Measurements from ENCODE around the gene MKRN2.
"Not testable (repeated sequence)": the region's sequence is repeated elsewhere in the genome, so short reads cannot be mapped to it uniquely, and the experiment has no call there.

MKRN2 gene

DNA sequence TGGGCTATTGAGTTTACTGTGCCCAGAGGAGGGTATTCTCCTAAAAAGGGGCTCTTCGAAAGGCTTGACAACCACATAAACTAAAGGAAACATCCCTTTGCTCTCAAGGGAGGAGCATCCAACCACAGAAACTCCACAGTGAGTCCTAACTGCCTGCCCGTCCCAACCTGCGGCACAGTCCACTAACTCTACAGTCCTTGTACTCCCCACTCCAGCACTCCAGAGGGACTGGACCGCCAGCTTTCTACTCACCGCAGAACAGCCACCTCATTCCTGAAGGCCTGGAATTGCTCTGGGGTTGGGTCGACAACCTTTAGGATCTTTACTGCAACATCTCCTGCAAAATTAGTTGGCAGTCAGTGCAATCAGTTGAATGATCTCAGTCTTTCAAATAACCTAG, 34.6 kb downstream of the MKRN2 start:
- DNase-seq: no peak

DNA sequence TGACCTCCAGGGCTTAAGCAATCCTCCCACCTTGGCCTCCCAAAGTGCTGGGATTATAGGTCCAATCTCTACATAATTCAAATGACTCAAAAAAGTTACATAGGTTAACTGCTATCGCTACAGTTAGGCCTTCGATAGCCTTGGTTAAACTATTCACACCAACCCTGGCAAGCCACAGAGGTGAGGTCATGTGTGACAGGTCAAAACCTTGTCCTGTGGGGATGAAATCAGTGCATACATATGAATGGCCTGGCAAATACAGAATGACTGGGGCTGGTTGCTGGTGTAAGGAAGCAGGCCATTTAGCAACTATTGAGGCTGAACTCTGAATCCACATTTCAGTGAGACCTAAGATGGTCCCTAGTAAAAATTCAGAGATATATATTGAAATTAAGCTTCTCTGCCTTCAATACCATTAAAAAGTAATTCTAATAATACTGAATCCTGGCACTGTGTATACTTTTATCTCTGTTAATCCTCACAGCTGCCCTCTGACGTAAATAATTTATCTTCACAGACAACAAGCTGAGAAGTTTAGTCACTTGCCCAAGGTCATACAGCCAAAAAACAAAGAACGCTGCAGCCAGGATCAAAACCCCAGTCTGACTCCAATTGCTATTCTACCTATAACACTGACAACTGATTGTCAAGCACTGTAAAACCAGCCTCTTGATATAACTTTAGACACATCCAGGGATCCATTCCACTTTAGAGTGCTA, 35.3 kb downstream of the MKRN2 start:
- no peak for DNase-seq

DNA sequence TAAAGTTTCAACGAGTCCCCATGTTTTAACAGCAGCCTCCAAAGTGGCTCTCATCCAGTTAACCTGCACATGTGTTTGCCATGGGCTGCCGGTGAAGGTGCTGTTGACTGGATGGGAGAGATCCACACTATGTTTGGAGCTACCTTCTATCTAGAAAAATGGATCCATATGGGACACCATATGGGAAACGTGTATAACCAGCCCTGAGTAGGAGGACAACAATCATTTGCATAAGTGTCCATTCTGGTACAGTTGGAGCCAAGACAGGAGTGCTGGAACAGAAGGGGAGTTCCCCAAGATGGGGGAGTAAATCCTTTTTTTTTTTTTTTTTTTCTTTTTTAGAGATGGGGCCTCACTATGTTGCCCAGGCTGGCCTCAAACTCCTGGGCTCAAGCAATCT, 36.6 kb downstream of the MKRN2 start:
- DNase-seq: no peak

DNA sequence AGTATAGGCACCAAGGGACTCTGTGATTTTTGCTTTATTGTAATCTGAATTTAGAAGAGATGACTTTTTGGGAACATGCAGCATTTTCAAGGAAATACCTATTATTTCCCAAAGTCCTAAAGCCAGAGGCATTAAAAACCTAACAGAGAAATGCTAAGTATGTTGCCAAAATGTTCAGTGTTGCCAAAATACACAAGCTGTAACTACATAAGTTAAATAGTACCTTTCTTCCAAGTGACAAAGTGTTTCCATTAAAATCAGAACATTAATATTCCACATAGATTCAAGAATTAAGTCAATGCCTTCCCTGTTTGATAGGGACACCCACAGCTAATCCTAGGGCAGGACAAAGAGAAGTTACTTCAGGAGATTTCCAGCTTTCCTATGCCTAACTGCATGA, 42.0 kb downstream of the MKRN2 start:
- no peak for DNase-seq

DNA sequence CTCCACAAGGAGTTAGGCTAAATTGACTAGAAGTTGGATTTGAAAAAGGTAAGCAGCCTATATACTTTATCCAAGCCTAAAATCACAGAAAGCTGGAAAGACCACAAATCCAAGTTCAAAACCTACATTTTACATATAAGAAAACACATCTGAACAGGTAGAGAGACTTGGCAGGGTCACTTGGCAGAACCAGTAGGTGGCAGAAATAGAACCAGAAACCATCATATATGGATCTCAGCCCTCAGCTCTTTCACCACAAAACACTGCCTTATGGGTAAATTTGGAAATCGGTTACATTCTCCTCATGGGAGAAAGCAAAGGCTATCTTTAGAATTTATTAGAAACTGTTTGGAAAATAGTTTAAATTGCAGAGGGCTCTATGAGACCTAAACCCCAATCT, 44.2 kb downstream of the MKRN2 start:
- DNase-seq: no peak

DNA sequence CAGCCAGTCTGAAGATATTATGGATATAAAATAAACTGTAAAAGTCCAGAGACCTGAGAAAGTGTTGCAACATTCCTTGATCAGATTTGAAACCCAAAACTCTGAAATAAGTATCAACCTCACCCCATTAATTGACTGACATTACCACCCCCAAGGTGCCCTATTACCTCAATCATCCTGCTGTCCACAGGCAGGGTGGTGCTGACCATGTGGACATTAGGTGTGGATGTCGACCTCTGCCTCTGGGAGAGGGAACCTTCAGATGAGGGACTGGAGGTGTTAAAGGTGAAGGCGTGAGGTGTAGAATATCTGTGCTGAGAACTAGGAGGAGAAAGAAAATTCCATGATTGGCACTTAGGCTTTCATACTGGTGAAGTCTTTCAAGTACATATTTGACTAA, 47.1 kb downstream of the MKRN2 start:
- DNase-seq: no peak

DNA sequence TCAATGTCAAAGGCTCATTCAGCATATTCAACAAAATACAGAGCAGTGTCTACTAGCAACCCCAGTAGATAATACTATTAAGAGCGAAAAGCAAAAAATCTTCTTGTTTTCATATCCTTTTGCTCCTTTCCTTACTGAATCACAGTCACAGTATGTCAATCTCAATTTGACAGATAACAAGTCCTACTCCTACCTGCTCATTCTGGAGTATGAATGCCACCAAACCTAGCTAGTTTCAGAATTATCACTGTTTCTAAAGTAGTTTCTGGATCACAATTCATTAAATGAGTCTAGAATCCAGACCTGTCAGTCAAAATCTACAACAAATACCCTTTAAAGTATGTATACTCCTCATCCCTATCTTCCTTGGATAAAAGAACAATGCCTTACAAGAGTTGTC, 51.5 kb downstream of the MKRN2 start:
- DNase-seq: no peak

DNA sequence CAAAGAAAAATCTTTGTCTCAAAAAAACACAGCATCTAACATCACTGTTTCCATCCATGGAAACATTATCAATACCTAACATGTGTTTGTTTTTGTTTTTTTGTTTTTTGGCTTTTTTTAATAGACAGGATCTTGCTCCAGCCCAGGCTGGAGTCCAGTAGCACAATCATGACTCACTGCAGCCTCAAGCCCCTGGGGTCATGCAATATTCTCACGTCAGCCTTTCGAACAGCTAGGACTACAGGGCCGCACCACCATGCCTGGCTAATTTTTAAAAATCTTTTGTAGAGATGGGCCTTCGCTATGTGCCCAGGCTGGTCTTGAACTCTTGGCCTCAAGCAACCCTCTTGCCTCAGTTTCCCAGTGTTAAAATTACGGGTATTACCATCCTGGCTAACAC, 54.2 kb downstream of the MKRN2 start:
- no peak for DNase-seq

DNA sequence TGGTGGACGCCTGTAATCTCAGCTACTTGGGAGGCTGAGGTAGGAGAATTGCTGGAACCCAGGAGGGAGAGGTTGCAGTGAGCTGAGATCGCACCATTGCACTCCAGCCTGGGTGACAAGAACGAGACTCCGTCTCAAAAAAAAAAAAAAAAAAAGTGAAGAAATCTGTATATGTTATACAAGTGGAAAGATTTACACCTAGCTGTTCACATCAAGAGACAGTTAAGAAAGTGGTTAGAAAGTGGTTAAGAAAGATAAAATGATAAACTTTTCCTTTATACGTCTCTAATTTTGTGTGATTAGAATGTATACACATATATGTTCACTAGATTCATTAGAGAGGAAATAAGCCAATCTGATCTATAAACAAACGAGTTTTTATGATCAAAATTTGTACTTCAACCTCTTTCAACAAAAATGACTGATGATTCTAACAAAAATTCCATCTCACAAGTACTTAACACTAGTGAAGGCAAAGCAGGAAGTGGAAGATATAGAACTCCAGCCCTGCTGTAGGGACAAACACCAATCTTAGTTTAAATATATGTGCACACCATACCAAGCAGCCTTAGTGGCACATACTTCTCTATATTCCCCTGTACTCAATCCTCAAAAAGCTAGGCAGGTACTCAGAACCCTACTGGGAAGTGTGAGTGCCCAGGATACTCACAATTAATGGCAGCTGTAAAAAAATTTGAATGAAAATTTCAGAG, 55.8 kb downstream of the MKRN2 start:
- DNase-seq: no peak

DNA sequence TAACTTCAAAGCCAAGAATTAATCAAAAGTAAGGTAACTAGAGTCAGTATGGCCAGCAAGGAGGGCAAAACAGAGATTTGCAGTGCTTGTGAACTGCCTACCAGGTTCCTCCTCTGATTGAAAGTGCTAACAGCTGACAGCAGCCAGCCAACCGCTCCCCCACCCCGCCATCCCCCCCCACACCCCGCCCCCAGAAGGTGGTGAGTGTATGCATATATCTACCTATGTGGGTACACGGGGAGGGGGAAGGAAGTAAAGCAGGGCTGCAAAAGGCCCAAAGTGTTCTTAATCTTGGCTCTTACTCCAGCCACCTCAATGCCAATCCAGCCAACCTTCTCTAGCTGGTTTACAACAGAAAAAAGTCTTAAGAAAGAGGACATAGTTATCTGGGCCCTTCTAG, 56.4 kb downstream of the MKRN2 start:
- no peak for DNase-seq

DNA sequence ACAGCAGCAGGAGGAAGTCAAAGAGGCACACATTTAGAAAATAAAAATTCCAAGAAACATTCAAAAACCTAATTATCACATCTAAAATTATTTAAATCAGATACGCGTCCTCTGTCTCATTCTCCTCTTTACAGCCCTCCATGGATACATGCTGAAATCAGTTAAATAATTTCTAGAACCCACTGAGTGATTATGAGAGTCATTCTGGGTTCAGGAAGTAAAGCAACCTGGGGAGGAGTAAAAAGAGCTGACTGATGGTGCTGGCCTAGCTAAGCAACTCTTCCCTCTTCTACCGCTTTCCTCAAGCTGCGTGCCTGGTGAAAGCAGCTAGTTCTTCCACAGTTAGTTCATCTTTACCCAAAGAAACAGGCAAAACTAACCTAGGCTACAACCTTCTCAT, 58.4 kb downstream of the MKRN2 start:
- DNase-seq: no peak

DNA sequence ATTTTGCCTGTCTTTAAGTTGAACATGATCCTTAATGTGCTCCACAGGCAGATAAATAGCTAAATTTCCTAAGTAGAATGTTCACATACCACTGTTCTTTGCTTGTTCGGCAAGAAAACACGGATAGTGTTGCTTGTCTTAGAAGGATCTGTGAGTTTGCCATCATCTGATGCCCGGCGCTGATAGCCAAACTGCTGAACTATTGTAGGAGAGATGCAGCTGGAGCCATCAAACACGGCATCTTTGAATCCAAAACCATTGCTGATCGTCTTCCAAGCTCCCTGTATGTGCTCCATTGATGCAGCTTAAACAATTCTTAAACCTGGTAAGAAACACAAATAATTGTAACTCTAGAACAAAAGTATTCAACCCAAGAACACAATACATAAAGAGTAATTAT, 61.5 kb downstream of the MKRN2 start:
- DNase-seq: no peak

DNA sequence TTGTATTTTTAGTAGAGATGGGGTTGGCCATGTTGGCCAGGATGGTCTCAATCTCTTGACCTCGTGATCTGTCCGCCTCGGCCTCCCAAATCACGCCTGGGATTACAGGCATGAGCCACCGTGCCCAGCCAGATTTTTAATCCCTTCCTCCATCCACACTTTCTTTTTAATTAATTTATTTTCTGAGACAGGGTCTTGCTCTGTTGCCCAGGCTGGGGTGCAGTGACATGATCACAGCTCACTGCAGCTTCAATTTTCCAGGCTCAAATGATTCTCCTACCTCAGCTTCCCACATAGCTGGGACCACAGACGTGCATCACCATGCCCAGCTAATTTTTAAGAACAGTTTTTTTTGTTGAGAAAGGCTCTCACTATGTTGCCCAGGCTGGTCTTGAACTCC, 63.4 kb downstream of the MKRN2 start:
- DNase-seq: no peak

DNA sequence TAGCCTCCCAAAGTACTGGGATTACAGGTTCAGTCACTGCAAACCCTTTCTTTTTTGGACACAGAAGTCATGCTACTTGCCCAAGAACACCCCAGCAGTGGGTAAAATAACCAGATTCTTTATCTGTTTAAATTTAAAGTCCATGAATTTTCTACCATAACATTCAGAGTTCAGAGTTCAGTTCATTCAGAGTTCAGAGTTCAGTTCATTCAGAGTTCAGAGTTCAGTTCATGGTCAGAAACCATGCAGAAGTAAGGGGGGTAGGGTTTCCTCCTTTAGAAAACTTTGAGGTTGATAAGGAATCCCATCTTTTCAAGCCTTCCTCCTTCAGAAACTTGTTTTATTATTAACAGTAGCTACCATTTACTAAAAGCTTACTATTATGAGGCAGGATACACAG, 63.8 kb downstream of the MKRN2 start:
- DNase-seq: no peak

DNA sequence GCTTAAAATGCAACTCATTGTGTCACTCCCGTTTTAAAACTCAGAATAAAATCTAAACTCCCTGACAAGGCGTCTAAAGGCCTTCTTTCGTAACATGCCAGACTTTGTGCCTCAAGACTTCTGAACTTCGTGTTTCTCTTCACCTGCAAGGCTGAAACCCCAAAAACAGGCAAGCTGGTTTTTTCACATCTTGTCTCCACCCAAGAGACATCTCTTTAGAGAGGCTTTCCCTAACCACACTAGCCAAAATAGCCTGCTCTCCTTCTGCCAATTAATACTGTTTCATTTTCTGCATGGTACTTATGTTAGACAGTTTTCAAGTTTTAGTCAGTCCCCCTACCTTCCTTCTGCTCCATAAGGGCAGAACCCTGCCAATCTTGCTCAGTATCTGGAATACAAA, 65.4 kb downstream of the MKRN2 start:
- no peak for DNase-seq

DNA sequence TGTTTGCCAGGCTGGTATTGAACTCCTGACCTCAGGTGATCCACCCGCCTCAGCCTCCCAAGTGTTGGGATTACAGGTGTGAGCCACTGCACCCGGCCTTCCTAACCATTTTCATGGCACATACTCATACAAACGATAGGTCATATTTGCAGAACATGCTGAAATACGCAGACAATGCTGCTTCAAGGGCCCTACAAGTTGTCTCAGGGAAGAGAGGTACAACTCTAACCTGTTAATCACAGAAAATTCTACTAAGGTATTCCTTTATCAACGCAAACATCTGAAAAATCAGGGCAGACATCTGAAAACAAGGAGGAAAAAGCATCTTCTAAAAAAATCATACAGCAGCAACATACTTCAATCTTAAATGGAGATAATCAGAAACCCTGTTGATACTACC, 67.2 kb downstream of the MKRN2 start:
- no peak for DNase-seq

DNA sequence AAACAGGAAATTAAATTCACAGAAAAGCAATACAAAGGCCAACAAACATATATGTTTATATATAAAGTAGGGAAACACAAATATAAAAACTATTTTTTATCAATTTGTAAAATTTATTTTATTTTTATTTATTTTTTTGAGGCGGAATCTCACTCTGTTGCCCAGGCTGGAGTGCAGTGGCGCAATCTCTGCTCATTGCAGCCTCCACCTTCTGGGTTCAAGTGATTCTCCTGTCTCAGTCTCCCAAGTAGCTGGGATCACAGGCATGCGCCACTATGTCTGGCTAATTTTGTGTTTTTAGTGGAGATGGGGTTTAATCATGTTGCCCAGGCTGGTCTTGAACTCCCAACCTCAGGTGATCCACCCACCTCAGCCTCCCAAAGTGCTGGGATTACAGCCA, 68.1 kb downstream of the MKRN2 start:
- DNase-seq: not testable (repeated sequence)

DNA sequence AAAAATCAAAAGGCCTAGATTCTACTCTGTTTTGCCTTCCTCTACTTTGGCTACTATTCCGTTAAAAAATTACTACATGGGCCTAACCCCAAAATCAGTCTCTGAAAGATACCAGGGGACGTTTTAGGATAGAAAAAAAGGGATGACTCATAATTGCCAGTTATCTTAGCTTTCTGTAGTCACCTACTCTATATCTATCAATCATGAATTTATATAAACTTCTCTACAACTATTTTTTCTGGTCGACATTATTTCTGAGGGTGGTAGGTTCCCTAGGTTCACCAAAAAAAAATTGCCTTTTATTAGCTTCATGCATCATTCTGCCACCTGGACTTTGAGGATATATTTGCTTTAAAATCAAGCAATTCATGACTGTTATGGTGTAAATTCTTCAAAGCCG, 70.5 kb downstream of the MKRN2 start:
- DNase-seq: no peak

DNA sequence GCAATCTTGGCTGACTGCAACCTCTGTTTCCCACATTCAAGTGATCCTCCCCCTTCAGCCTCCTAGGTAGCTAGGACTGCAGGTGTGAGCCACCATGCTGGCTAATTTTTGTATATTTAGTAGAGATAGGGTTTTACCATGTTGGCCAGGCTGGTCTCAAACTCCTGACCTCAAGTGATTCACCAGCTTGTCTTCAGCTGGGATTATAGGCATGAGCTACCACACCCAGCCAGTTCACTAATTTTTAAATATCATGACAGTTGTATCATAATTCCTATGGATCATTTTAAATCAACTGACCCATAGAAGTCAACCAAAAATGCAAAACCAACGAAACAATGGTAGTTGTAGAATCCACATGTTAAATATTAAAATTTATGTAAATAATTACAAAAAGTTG, 71.9 kb downstream of the MKRN2 start:
- no peak for DNase-seq

DNA sequence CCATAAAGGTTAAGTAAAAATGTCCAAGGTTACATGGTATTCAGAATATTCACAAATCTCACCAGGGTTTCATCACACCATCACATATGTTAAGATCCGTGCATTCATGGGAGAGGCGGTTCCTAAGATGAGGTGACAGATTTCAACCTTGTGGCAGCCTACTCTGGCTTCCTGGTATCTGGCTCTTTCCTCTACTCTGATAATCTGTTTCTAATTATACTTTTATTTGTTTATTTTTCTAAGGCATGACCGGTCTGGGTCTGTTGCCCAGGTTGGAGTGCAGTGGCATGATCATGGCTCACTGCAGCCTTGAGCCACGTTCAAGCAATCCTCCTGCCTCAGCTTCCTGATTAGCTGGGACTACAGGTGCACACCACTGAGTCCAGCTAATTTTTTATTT, 72.7 kb downstream of the MKRN2 start:
- no peak for DNase-seq

DNA sequence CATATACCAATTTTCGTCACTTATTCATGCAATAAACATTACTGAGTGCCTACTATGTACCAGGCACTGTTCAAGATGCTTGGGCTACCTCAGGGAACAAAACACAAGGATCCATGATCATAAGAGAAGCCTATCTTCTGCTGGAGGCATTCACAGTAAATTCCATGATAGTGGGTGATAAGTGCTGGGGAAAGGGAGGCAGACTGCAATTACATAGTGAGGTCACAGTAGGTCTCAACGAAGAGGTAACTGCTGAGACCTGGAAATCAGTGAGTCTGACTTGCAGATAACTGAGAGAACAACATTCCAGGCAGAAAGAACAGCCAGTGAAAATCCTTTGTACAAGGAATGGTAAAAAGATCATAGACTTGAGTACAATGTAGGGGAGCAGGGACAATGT, 73.4 kb downstream of the MKRN2 start:
- no peak for DNase-seq

DNA sequence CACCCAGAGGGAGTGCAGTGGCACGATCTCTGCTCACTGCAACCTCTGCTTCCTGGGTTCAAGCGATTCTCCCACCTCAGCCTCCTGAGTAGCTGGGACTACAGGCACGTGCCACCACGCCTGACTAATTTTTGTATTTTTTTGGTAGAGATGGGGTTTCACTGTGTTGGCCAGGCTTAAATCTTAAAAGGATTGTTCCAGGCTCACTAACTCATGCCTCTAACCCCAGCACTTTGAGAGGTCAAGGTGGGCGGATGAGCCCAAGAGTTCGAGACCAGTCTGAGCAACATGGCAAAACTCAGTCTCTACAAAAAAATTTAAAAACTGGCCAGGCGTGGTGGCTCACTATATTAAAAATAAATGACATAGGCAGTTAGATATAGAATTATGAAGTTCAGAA, 74.0 kb downstream of the MKRN2 start:
- not testable (repeated sequence) for DNase-seq

DNA sequence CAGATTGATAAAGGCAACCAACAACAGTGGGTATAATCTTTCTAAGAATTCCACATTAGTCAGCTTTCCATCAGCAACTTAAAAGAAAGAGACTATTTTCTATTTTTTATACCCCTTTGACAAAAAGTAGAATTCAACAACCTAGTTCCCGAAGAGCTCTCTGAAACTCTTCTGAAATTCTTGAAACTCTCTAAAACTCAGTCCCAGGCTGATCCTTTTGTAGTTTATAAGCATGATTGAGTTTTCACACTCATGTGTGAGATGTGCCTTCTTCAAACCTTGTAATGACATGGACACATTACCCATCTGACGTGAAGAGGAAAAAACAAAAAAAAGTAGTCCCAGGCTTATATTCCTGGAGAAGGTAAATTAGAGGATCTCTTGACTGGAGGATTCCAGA, 75.6 kb downstream of the MKRN2 start:
- DNase-seq: no peak

DNA sequence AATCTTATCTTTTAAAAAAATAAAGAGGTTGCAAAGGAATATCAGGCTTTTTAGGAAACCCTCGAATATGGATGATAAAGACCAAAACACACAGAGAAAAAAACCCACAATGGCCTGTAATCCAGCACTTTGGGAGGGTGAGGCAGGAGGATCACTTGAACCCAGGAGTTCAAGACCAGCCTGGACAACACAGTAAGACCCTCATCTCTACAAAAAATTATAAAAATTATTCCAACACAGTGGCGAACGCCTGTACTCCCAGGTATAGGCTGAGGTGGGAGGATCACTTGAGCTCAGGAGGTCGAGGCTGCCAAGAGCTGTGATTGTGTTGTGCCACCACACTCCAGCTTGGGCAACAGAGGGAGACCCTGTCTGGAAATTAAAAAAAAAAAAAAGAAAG, 76.2 kb downstream of the MKRN2 start:
- no peak for DNase-seq
